Fibroblast of mammary gland (primary cell): ENCODE measurements around the gene QRSL1.

Source experiments
- DNase-seq: peaks from one replicate; pipeline ENCODE4 v3.0.0-alpha.2; 2010; ENCODE audit warnings: low read depth
- H3K4me3 ChIP-seq: 2 replicates; pipeline ENCODE4 v1.5.1; 2011; ENCODE audit warnings: low read depth, mild to moderate bottlenecking, low read length, moderate library complexity; ENCODE audit not compliant: control insufficient read depth
- CTCF ChIP-seq: conservative IDR thresholded peaks from 2 replicates; pipeline ENCODE4 v1.5.1; 2011; ENCODE audit warnings: low read depth, low read length, inconsistent platforms; ENCODE audit not compliant: control insufficient read depth, insufficient read depth

QRSL1 gene

GRCh38 chr6:106702046-106702445 is 72.7 kb downstream of the QRSL1 start:
- DNase-seq: no peak
- no peak overlapping the region for H3K4me3 ChIP-seq
- no peak for TF ChIP-seq CTCF

- no peak overlapping the region for H3K4me3 ChIP-seq
- no peak for TF ChIP-seq CTCF
These were observed 73.2 kb downstream of the QRSL1 start for GRCh38 chr6:106702451-106703110.

GRCh38 chr6:106704327-106704726 is 74.9 kb downstream of the QRSL1 start:
- no peak for TF ChIP-seq CTCF

More at GRCh38 chr6:106702451-106703110, 73.2 kb downstream of the QRSL1 start:
- DNase-seq: no peak

GRCh38 chr6:106705156-106705555 is 75.8 kb downstream of the QRSL1 start:
- no peak for DNase-seq
- TF ChIP-seq CTCF: no peak
- H3K4me3 ChIP-seq: no peak overlapping the region

More at GRCh38 chr6:106704327-106704726, 74.9 kb downstream of the QRSL1 start:
- H3K4me3 ChIP-seq: no peak overlapping the region
- no peak for DNase-seq

GRCh38 chr6:106710580-106710979 is 81.2 kb downstream of the QRSL1 start:
- no peak for TF ChIP-seq CTCF
- no peak overlapping the region for H3K4me3 ChIP-seq
- DNase-seq: no peak

- no peak overlapping the region for H3K4me3 ChIP-seq
- DNase-seq: no peak
- TF ChIP-seq CTCF: no peak
These were observed 84.9 kb downstream of the QRSL1 start for GRCh38 chr6:106714281-106714680.
